GM12874 (cell line): ENCODE results near the gene NTNG1.

Experiments
- TF ChIP-seq, protein P1 (sequence below): IDR thresholded peaks from 2 replicates; pipeline ENCODE4 v1.5.1; 2011; ENCODE audit warnings: low read depth, mild to moderate bottlenecking, control low read depth, low read length, moderate library complexity; ENCODE audit not compliant: insufficient read depth

NTNG1 gene

GRCh38 chr1:107232426-107232825 is 91.6 kb downstream of the NTNG1 start:
- TF ChIP-seq, protein P1, sequence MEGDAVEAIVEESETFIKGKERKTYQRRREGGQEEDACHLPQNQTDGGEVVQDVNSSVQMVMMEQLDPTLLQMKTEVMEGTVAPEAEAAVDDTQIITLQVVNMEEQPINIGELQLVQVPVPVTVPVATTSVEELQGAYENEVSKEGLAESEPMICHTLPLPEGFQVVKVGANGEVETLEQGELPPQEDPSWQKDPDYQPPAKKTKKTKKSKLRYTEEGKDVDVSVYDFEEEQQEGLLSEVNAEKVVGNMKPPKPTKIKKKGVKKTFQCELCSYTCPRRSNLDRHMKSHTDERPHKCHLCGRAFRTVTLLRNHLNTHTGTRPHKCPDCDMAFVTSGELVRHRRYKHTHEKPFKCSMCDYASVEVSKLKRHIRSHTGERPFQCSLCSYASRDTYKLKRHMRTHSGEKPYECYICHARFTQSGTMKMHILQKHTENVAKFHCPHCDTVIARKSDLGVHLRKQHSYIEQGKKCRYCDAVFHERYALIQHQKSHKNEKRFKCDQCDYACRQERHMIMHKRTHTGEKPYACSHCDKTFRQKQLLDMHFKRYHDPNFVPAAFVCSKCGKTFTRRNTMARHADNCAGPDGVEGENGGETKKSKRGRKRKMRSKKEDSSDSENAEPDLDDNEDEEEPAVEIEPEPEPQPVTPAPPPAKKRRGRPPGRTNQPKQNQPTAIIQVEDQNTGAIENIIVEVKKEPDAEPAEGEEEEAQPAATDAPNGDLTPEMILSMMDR = no peak

GRCh38 chr1:107243461-107243860 is 102.6 kb downstream of the NTNG1 start:
- TF ChIP-seq, protein P1 = no peak

GRCh38 chr1:107244709-107245500 is 104.1 kb downstream of the NTNG1 start:
- TF ChIP-seq, protein P1 = no peak

DNA sequence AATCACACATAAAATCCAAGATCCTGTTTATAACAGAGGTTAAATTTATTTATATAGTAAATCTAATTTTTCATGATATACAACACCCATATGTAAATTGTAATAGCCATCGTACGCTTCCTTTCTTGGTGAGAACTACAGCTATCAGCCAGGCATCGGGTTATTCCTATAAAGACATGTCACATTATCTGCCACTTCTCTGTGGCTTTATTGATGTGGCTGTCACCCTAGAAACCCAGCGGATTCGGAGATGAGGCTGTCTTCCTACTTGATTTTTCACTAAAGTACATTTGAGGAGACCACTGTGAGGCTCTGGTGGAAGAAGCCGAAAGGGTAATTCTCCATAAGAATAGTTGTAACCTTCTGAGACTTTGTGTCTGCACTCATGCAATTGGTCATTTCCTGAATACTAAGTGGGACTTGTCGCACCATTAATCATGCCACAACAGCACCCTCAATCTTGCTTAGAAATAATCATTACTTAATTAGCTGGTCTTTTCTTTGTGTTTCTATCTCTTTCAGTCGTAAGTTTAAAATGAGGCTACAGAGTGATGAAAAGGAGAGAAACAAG is 106.0 kb downstream of the NTNG1 start:
- TF ChIP-seq, protein P1 = no peak

DNA sequence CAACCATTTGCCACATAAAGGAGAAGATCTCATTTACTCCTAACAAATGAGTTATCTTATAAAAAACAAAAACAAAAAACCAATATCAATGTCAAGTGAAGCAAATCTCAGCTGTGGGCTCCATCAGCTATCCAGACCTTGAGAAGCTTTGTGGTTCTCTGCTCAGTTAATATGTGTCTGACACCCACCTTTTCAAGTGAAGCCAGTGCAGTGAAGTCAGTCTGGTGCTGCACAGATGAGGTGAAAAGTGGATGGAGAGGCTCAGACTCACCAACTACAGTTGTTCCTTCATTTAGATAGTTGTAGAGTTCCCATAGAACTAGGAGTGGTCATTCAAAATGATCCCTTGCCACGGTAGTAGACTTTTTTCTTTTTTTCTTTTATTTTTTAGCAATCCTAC is 106.8 kb downstream of the NTNG1 start:
- TF ChIP-seq, protein P1 = no peak

GRCh38 chr1:107250169-107250568 is 109.3 kb downstream of the NTNG1 start:
- TF ChIP-seq, protein P1 = no peak

DNA sequence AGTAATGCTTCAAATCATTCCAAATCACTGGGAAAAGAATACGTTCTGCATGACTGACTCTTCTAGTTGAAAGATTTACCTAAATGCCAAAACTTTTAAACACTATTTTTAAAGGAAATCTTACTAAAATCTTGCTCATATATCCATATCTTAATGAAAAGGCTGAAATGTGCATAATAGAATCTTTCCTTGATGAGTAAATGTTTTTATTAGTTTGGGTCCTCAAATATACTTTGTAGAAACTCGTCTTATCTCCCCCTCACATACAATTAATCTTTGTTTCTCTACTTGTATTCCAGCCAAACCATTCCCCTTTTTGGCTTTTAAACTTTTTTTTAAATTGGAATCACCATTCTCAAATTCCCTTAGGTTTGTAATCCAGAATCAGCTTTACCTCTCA is 110.2 kb downstream of the NTNG1 start:
- TF ChIP-seq, protein P1 = no peak
